ENCODE results near the gene CDT1. TPM values are rescaled to one million over a fixed set of nuclear protein-coding genes. Genes with fewer than 3 reads are reported as not detected.
A peak's percentile ranks its signal among the peaks of the same experiment; 100 is the strongest.

Gene CDT1
- polyA plus RNA-seq, 1 experiment, result 1.2 TPM

DNA sequence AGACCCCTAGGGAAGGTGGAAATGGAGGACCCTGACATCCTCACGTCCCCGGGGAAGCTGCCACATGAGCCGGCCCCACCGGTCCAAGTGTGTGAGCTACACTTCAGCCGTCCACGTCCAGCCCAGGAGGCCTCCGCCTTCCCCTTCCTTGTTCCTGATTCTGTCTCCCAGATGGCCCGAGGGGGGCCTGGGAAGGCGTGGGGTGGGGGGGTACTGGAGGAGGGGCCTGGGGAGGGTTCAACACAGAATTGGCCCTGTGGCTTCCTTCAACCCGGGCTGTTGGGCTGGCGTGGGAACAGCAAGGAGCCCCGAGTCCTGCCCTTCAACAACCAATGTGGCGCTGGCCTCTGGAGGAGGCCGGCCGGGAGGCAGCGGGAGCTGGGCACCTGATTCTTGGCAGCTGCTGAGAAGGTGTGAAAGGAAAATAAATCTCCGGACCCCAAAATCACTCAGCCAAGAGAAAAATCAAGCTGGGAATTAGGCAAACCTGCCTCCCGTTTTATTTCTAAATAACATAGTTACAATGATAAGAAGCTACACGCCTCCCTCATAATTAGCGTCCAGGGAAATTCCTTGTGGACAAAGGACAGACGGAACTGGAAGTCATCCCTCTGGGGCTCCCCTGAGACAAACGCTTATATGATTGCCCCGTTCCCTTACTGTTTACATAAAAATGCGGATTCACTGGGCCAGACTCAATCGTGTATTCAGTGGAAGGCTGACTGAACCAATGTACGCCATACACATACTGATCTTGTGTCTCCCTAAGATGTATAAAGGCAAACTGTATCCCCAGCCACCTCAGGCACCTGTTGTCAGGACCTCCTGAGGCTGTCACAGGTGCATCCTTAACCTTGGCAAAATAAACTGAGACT is 9.9 kb downstream of the CDT1 start:
- POLR2A ChIA-PET, result interaction anchor here (0.7 kb wide), 1 partner anchor 41 kb away, joined by 3 read pairs; no protein-coding TSS in a partner anchor
- no peak for TF ChIP-seq CTCF (IDR thresholded peaks at IDR 0.05; ENCODE audit: low read depth, low read length)
- CTCF ChIA-PET, result interaction anchor here (0.8 to 2.5 kb wide), 3 partner anchors 44 to 45 kb away, joined by 3 to 16 read pairs (median 5); partner anchors contain the start of gene TRAPPC2L
- Histone ChIP-seq H3K9me3 (ENCODE audit: control insufficient read depth, insufficient read depth, low read length) (no peaks in the 10 kb centered on the region; the same call in 1 of the 2 replicates), H3K4me3 (ENCODE audit: low read depth, low read length) (no peak overlapping the region), H3K27me3 (ENCODE audit: control insufficient read depth, insufficient read depth, low read length) (no peaks in the 10 kb centered on the region), H3K27ac (ENCODE audit: low read depth, low read length) (peak overlapping the region; percentile 47)
- DNase-seq (ENCODE audit: low read depth, low spot score), result no peak

GRCh38 chr16:88814144-88814502 is 10.5 kb downstream of the CDT1 start:
- no peaks in the 10 kb centered on the region; the same call in 1 of the 2 replicates for H3K9me3 ChIP-seq (ENCODE audit: control insufficient read depth, insufficient read depth, low read length)
- no peak overlapping the region for H3K27ac ChIP-seq (ENCODE audit: low read depth, low read length)
- no peak overlapping the region for H3K4me3 ChIP-seq (ENCODE audit: low read depth, low read length)
- TF ChIP-seq CTCF (IDR thresholded peaks at IDR 0.05; ENCODE audit: low read depth, low read length), result no peak
- POLR2A ChIA-PET, result interaction anchor here (0.8 kb wide), 1 partner anchor 43 kb away, joined by 3 read pairs; the partner anchor contains the start of gene TRAPPC2L
- H3K27me3 ChIP-seq (ENCODE audit: control insufficient read depth, insufficient read depth, low read length), result no peaks in the 10 kb centered on the region
- CTCF ChIA-PET, result interaction anchor here (2.5 kb wide), 1 partner anchor 44 kb away, joined by 16 read pairs; the partner anchor contains the start of gene TRAPPC2L
- DNase-seq (ENCODE audit: low read depth, low spot score), result no peak

GRCh38 chr16:88815227-88815626 is 11.6 kb downstream of the CDT1 start:
- no peaks in the 10 kb centered on the region; the same call in 1 of the 2 replicates for H3K9me3 ChIP-seq (ENCODE audit: control insufficient read depth, insufficient read depth, low read length)
- H3K27me3 ChIP-seq (ENCODE audit: control insufficient read depth, insufficient read depth, low read length), result no peaks in the 10 kb centered on the region
- no peak for DNase-seq (ENCODE audit: low read depth, low spot score)
- no peak for TF ChIP-seq CTCF (IDR thresholded peaks at IDR 0.05; ENCODE audit: low read depth, low read length)
- CTCF ChIA-PET, result interaction anchor here (2.5 kb wide), 1 partner anchor 43 kb away, joined by 16 read pairs; the partner anchor contains the start of gene TRAPPC2L
- H3K27ac ChIP-seq (ENCODE audit: low read depth, low read length), result no peak overlapping the region
- H3K4me3 ChIP-seq (ENCODE audit: low read depth, low read length), result no peak overlapping the region
- POLR2A ChIA-PET, result interaction anchor here (0.8 kb wide), 1 partner anchor 42 kb away, joined by 3 read pairs; the partner anchor contains the start of gene TRAPPC2L

DNA sequence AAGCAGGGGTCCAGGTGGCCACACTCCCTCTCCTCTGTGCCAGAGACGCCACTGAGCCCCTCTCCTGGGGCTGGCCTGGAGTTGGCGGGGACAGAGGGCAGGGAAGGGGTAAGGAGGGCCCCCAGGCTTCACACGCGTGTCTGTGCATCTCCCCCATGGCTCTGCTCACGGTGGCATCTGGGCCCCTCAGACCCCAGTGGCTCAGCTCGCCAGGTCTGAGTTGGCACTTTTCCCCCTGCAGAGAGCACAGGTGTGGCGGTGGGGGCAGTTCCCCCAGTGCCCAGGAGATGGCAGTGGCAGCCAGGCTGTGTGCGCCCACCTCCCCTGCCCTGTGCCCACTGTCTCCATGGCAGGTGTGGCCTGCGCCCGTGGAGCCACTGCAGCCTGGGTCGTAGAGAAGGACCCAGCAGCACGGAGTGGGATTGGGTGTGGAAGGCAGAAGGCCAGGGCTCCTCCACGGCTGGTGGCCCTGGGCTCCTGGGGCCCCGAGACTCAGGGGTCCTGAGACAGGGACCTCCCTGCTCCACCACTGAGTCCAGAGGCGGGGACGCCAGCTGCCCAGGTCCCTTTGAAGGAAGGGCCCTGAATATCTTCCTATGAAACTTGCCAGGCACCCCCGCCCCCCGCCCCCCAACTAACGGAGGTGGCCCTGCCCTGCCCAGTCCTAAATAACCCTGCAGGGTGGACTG is 12.5 kb downstream of the CDT1 start:
- Histone ChIP-seq H3K27ac (ENCODE audit: low read depth, low read length) (no peak overlapping the region), H3K27me3 (ENCODE audit: control insufficient read depth, insufficient read depth, low read length) (no peaks in the 10 kb centered on the region), H3K9me3 (ENCODE audit: control insufficient read depth, insufficient read depth, low read length) (no peaks in the 10 kb centered on the region; the same call in 1 of the 2 replicates), H3K4me3 (ENCODE audit: low read depth, low read length) (no peak overlapping the region)
- ChIA-PET CTCF (interaction anchor here (2.5 kb wide), 1 partner anchor 42 kb away, joined by 16 read pairs; the partner anchor contains the start of gene TRAPPC2L), POLR2A (no interaction called here)
- peak; percentile 65 for TF ChIP-seq CTCF (IDR thresholded peaks at IDR 0.05; ENCODE audit: low read depth, low read length)
- no peak for DNase-seq (ENCODE audit: low read depth, low spot score)

Data from AG04450 (cell line).